ENCODE data around the gene NOVA2.

The NOVA2 gene, protein sequence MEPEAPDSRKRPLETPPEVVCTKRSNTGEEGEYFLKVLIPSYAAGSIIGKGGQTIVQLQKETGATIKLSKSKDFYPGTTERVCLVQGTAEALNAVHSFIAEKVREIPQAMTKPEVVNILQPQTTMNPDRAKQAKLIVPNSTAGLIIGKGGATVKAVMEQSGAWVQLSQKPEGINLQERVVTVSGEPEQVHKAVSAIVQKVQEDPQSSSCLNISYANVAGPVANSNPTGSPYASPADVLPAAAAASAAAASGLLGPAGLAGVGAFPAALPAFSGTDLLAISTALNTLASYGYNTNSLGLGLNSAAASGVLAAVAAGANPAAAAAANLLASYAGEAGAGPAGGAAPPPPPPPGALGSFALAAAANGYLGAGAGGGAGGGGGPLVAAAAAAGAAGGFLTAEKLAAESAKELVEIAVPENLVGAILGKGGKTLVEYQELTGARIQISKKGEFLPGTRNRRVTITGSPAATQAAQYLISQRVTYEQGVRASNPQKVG

DNA sequence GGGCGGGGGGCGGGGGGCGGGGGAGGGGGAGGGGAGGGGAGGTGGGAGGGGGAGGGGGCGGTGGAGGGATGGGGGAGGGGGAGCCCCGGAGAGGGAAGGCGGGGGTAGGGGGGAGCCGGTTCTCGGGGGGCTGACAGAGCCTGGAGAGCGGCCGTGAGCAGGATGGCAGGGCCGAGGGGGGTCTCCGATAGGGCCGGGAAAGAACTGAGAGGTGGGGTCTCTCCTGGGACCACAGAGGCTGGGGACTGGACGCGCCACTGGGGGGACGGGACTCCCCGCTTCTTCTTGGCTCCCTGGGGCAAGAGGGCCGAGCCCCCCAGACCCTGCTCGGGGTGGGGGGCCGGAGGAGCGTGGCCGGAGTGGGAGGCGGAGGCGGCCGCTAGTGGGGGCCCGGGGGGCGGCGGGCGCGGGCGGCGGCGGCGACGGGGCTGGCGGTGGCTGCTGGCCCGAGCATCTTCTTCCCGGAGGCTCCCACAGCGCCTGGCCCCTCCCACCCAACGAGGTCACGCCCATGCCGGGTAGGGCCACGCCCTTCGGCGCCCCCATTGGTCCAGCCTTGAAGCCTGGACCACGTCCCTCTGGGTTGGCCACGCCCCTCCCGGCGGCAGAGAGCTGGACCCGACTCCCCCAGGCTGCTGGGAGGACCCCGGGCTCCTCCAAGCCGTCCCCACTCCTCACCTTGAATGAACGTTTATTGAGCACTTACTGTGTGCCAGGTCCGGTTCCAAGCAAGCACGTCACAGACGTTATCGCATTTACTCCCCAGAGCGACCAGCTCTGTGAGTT, at the start of gene NOVA2:
NOVA2 (minus strand) TSS at position 313 of the 786 bp plus-strand sequence. CDS start 514 bp downstream, outside the sequence.
- DNase-seq: peak; percentile 80

GRCh38 chr19:46023311-46023779, 49.7 kb upstream of the NOVA2 start:
- DNase-seq: no peak

GRCh38 chr19:46022431-46023310, 49.0 kb upstream of the NOVA2 start, which contains the start of gene PGLYRP1:
Gene PGLYRP1, minus strand, starts transcription at chr19:46023053. Its CDS starts 32 bp downstream, at chr19:46023021.
- no peak for DNase-seq

DNA sequence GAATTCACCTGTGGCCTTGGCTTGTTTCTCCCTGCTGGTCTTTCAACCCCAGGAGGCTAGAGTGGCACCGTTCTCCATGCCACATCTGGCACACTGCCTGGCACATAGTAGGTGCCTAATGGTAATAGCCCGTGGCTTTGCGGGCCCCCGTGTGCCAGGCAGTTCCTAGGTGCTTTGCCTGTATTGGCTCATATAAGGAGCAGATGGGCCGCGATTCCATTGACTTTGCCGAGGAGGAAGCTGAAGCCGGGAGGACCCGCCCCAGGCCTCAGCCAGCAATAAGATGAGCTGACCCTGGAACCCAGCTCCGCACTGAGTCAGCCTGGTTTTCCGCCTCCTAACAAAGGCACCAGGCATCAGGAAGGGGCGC, 48.4 kb upstream of the NOVA2 start:
- no peak for DNase-seq

DNA sequence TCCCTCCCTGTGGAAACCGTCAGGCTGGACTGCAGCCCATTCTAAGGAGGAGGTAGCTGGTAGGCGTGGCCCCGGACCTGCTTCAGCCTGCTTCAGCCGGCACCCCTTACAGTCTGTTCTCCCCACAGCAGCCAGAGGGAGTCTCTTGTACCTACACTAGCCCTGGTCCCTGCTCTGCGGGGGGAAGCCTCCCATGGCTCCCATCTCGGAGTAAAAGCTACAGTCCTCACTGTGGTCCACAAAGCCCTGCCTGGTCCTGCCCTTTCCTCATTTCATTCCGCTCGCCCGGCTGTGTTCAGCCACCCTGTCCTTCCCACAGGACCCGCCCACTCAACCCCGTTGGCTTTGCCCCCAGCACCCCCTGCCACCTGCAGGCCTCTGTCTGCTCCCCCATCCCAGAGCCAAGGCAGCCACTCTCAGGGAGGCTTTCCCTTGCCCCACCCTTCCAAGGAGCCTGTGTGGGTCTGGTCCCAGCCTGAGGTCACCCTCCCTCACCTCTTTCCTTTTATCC, 47.9 kb upstream of the NOVA2 start:
- DNase-seq: no peak

DNA sequence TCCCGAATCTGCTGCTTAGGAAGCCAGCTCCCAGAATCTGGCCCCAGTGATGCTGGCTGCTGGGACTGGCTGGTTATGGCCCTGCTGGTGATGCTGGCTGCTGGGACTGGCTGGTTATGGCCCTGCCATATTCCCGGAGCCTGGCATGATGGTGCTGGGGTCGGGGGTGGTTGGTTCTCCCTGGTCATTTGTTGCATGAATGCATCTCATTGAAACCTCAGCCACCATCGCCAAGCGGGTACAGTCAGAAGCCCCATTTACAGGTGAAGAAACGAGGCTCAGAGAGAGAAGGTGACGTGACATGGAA, 47.1 kb upstream of the NOVA2 start:
- DNase-seq: no peak

- no peak for DNase-seq
These were observed 45.6 kb upstream of the NOVA2 start for GRCh38 chr19:46019270-46019669.

DNA sequence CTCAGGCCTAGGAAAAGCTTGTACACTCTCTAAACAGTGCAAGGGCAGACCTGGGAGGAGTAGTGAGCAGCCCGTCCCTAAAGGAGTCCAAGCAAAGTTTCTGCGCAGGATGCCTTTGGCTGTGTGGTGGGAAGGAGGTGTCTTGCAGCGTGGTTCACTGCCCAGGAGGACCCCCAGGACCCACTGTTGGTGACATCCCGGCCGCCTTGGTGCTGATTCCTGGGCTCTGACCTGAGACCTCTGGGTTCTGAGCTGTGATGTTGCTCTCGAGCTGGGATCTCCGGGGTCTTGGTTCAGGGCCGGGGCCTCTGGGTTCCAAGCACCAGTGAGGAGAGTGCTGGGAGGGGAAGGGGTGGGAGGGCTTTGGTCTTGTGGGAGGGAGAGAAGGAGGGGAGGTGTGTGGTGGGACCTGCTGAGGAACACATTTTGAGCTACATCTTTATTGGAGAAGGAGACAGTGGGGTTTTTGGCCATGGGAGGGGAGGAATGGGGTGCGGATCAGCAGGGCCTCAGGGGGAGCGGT, 45.1 kb upstream of the NOVA2 start:
- DNase-seq: no peak

DNA sequence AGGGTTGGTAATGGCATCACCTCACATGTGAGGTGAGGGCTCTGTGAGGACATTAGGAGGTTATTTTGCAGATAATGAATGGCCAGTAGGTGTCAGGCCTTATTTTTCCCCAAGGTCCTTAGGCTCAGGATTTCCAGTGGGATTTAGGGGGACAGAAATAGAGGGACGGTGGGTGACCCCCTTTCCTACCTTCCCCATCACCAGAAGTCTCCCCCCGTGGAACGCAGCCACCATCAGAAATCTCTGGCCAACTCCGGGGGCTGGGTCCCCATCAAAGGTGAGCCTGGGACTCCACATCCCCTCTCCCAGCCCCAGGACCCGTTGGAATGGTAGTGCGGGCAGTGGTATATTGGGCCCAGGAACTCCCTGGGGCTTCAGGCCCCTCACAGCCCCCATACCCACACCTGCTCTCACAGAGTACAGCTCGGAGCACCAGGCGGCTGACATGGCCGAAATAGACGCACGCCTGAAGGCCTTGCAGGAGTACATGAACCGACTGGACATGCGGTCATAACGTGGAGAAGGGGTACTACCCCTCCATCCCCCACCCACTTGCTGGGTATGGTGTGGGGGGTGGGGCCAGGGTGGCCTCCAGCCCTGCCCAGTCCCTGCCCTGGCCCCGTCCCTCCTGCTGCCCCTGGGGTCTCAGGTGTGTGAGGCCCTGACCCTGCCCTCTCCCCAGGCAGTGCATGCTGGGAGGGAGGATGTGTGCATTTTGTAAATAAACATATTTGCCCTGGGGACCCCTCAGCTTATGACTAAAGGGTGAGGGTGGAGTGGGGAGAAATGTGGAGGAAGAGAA, 44.4 kb upstream of the NOVA2 start:
- no peak for DNase-seq

- DNase-seq: no peak
These were observed 43.4 kb upstream of the NOVA2 start for GRCh38 chr19:46017095-46017429.

GRCh38 chr19:46016426-46017094, 42.9 kb upstream of the NOVA2 start:
- peak; percentile 69 for DNase-seq

- peak; percentile 36 for DNase-seq
These were observed 42.2 kb upstream of the NOVA2 start for GRCh38 chr19:46015687-46016425.

DNA sequence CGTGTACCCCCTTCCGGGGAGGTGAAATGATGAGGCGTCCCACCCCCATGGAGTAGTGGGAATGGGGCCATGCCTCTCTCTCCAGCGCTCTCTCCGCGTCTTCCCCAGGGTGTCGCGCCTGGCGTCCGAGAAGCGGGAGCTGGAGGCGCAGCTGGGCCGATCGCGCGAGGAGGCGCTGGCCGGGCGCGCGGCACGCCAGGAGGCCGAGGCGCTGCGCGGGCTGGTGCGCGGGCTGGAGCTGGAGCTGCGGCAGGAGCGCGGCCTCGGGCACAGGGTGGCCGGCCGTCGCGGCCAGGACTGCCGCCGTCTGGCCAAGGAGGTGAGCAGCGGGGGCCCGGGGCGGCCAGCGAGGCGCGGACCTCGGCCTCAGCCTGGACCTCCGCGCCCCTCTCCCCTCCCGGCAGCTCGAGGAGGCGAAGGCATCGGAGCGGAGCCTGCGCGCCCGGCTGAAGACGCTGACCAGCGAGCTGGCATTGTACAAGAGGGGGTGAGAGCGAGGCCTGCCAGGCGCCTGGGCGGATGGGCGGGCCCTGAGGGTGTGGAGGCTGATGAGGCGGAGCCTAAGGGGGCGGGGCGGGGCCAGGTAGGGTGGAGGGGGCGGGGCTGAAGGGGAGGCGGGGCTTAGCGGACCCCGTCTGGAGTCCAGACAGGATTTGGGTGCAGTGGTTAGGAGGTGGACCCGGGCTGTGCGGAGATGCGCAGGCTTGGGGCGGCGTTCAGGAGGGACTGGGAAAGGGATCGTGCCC, 41.4 kb upstream of the NOVA2 start:
- peak; percentile 48 for DNase-seq

GRCh38 chr19:46014534-46014933, 40.9 kb upstream of the NOVA2 start:
- DNase-seq: no peak

- DNase-seq: peak; percentile 7
These were observed 36.2 kb upstream of the NOVA2 start for GRCh38 chr19:46009530-46010510.

GRCh38 chr19:46006411-46006810, 32.7 kb upstream of the NOVA2 start:
- DNase-seq: no peak

- no peak for DNase-seq
These were observed 29.1 kb upstream of the NOVA2 start for GRCh38 chr19:46002678-46003275.

All from NCI-H345 (cell line).